Hepatocyte (in vitro differentiated cells): ENCODE data around the gene FNDC7. TPM values are rescaled to one million over a fixed set of nuclear protein-coding genes. Genes with fewer than 3 reads are reported as not detected.

Experiments used
- DNase-seq: peaks from one replicate; pipeline ENCODE4 v3.0.0-alpha.2; 2016; ENCODE audit warnings: low spot score
- H2AFZ ChIP-seq: fragments of 200-600 bp; sonication (generic); 2 replicates; pipeline ENCODE4 v1.6.0; 2016; ENCODE audit warnings: antibody characterized with exemption, mild to moderate bottlenecking
- H3K27ac ChIP-seq: fragments of 200-600 bp; sonication (generic); 2 replicates; pipeline ENCODE4 v1.5.1; 2016; ENCODE audit warnings: mild to moderate bottlenecking
- H3K27me3 ChIP-seq: fragments of 200-600 bp; sonication (generic); 2 replicates; pipeline ENCODE4 v1.6.1; 2016
- H3K36me3 ChIP-seq: fragments of 200-600 bp; sonication (generic); replicated peaks from 2 replicates; pipeline ENCODE4 v1.5.1; 2016; ENCODE audit warnings: low read depth; ENCODE audit not compliant: insufficient read depth
- H3K4me1 ChIP-seq: fragments of 200-600 bp; sonication (generic); 2 replicates; pipeline ENCODE4 v1.5.1; 2016; ENCODE audit warnings: mild to moderate bottlenecking, moderate library complexity; ENCODE audit not compliant: insufficient read depth
- H3K4me2 ChIP-seq: fragments of 200-600 bp; sonication (generic); 2 replicates; pipeline ENCODE4 v1.6.0; 2016
- H3K4me3 ChIP-seq: fragments of 200-600 bp; sonication (generic); 2 replicates; pipeline ENCODE4 v1.5.1; 2016; ENCODE audit warnings: mild to moderate bottlenecking
- H3K79me2 ChIP-seq: fragments of 200-600 bp; sonication (generic); 2 replicates; pipeline ENCODE4 v1.6.0; 2017; ENCODE audit warnings: mild to moderate bottlenecking
- H3K9me2 ChIP-seq: fragments of 200-600 bp; sonication (generic); replicated peaks from 2 replicates; pipeline ENCODE4 v1.6.0; 2017; ENCODE audit warnings: mild to moderate bottlenecking; ENCODE audit not compliant: insufficient read depth
- H3K9me3 ChIP-seq: fragments of 200-600 bp; sonication (generic); 2 replicates; pipeline ENCODE4 v1.5.1; 2016; ENCODE audit warnings: low read depth, mild to moderate bottlenecking
- H4K20me1 ChIP-seq: fragments of 200-600 bp; sonication (generic); 2 replicates; pipeline ENCODE4 v1.6.0; 2016; ENCODE audit warnings: mild to moderate bottlenecking; ENCODE audit not compliant: insufficient read depth, poor library complexity, severe bottlenecking
- EZH2 ChIP-seq: fragments of 200-600 bp; sonication (generic); IDR thresholded peaks from 2 replicates; pipeline ENCODE4 v1.6.1; 2016; ENCODE audit warnings: antibody characterized with exemption, mild to moderate bottlenecking, borderline replicate concordance
- WGBS: methylation state at CpG from one replicate; pipeline ENCODE4 v1.1.6; 2016; ENCODE audit warnings: low lambda C conversion rate; ENCODE audit errors: missing lambda C conversion rate; 5-methylcytosine and 5-hydroxymethylcytosine counted together
- polyA plus RNA-seq: library from polyadenylated mRNA; unstranded; fragments of >200 nt; fragmentation: Nextera tagmentation; extraction: Ambion mirVana; gene quantifications from 2 replicates; pipeline ENCODE4 v1.2.1, GENCODE V29; 2016
- total RNA-seq: library from RNA; depleted of rRNA; stranded (reverse); fragments of >200 nt; gene quantifications from 2 replicates; pipeline ENCODE4 v1.2.3, GENCODE V29; 2014
- TF ChIP-seq, protein P1 (sequence below): fragments of 200-600 bp; sonication (generic); IDR thresholded peaks from 2 replicates; pipeline ENCODE4 v1.5.1; 2016; ENCODE audit warnings: antibody characterized with exemption, mild to moderate bottlenecking; ENCODE audit not compliant: poor library complexity

The FNDC7 gene
- total and polyA plus RNA-seq, 2 experiments from 2014 or later: not detected

DNA sequence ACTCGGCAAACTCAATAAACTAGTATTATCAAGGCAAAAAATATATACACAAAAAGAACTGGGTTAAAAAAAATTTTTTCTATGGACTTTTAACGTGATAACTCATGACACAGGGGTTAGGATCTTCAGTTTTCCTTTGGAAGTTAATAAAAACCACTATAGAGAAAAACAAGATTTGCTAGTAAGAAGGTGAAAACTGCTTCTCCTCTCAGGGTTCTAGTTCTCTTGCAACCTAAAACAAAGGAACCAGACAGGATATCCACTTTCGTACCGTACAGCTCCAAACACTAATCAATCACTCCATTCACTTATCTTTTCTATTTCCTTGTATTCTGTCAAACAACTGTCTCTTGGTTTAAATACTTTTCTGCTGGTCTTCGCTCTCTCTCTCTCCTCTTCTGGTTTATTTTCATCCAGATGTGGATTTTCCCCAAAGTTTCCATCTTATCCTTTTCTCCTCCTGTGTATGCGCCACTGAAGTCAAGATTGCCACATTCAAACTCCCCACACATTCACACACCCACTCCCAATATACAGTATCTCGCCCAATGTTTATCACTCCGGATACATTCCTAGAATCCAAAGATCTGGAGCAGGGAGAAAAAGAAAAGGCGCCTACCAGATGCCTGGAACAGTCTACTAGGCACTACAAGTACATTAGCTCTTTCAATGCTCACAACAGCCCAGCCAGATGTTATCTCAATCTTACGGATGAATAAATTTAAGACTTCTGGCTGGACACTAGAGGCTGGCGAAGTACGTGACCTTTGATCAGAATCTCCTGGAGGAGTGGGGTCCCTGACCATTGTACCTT is 21.4 kb upstream of the FNDC7 start:
- H3K36me3 ChIP-seq: no peaks in the 10 kb centered on the region
- peak overlapping the region; percentile 96 for H3K27ac ChIP-seq
- peaks cover 51% of the 10 kb centered on the region for H3K79me2 ChIP-seq
- TF ChIP-seq, protein P1, sequence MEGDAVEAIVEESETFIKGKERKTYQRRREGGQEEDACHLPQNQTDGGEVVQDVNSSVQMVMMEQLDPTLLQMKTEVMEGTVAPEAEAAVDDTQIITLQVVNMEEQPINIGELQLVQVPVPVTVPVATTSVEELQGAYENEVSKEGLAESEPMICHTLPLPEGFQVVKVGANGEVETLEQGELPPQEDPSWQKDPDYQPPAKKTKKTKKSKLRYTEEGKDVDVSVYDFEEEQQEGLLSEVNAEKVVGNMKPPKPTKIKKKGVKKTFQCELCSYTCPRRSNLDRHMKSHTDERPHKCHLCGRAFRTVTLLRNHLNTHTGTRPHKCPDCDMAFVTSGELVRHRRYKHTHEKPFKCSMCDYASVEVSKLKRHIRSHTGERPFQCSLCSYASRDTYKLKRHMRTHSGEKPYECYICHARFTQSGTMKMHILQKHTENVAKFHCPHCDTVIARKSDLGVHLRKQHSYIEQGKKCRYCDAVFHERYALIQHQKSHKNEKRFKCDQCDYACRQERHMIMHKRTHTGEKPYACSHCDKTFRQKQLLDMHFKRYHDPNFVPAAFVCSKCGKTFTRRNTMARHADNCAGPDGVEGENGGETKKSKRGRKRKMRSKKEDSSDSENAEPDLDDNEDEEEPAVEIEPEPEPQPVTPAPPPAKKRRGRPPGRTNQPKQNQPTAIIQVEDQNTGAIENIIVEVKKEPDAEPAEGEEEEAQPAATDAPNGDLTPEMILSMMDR: no peak
- no peak for TF ChIP-seq EZH2
- DNase-seq: no peak
- H4K20me1 ChIP-seq: peaks cover 29% of the 10 kb centered on the region
- no peaks in the 10 kb centered on the region for H3K9me2 ChIP-seq
- H3K4me2 ChIP-seq: peak overlapping the region; percentile 88
- peak overlapping the region; percentile 76 for H3K4me3 ChIP-seq
- 35% methylated on average over 12 of the region's 12 CpGs for WGBS
- no peaks in the 10 kb centered on the region for H3K9me3 ChIP-seq
- H3K4me1 ChIP-seq: peaks cover 20% of the 10 kb centered on the region
- H3K27me3 ChIP-seq: no peaks in the 10 kb centered on the region
- peak overlapping the region; percentile 72 for H2AFZ ChIP-seq

DNA sequence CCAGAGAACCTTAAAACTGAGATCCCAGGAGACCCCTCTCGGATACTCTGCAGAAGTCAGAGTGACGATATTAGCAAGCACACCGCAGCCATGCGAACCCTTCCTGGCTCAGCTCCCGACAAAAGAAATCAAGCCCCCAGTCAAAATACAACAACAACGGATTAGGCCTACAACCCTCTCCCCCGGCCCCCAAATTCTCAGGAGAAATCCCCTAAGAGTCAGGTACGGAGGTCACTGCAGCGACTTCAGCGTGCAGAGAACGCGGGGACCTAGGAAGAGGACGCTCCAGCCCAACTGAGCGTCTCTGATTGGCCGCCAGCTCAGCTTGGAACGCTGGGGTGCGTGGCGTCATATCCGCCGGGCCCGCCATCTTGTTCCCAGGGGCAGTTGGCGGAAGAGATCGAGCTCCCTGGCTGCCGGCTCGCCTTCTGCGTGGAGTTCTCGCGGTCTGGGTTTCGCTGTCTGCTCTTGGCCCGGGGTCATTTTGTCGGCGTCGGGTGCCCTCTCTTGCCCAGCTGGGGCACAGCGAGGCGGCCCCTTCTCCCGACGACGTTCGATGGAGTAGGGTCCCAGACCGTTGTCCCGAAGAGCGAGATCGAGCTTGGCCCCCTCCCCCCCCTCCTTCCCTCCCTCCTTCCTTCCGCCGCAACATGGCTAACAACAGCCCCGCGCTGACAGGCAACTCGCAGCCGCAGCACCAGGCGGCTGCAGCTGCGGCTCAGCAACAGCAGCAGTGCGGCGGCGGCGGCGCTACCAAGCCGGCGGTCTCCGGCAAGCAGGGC is 20.6 kb upstream of the FNDC7 start, which contains the start of gene PRPF38B:
TSS of gene PRPF38B (plus strand) at position 369 of the 782 bp plus-strand sequence. CDS start at position 651, 282 bp downstream.
- Histone ChIP-seq H3K27ac (peak within 1 kb of the TSS; percentile 96), H3K4me3 (peak within 1 kb of the TSS; percentile 76), H3K4me2 (peak within 1 kb of the TSS; percentile 92), H3K27me3 (no peaks in the 10 kb centered on the region), H3K36me3 (no peaks in the 10 kb centered on the region), H3K9me3 (no peaks in the 10 kb centered on the region), H3K79me2 (peaks cover 56% of the 10 kb centered on the region), H3K4me1 (peaks cover 20% of the 10 kb centered on the region), H2AFZ (peak within 1 kb of the TSS; percentile 72), H4K20me1 (peaks cover 33% of the 10 kb centered on the region), H3K9me2 (no peaks in the 10 kb centered on the region)
- peak; percentile 95 for DNase-seq
- under 1% methylated on average over 52 of the region's 59 CpGs for WGBS
- TF ChIP-seq EZH2: no peak
- TF ChIP-seq, protein P1: peak; percentile 2

DNA sequence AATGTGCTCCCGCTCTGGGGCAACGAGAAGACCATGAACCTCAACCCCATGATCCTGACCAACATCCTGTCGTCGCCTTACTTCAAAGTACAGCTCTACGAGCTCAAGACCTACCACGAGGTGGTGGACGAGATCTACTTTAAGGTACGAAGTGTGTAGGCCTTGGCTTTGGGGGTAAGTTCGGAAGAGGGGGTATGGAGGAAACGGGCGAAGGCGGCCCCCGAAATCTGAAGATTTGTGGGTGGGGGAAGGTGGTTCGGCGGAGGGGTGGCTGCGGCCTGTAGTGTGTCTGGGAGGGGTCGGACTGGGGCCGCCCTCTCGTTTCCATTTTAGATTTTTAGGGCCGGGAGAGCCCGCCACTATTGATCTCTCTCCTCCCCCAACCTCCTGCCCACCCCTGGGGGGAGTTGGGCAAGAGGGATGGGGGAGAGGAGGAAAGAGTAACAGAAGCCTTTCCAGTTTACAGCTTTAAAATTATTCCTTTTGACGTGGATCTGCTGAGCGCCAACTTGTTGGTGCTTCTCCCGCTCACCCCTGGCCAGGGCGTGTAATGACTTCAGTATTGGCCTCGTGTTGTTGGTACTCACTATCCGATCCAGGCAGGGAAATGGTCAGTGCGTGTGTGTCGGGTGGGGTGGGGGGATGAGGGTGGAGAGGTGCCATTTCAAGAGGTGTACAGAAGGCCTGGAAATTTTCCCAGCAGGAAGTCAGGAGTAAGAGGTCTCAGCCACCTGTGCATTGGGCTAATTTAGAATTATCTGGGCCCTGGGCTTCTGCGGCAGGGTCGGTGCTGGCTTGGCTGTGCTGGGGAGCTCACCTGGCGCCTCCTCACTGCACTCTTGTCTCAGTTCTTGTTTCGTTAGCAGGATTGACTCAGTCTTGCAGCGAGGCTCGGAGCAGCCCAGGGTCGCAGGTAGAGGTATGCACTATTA is 19.7 kb upstream of the FNDC7 start:
- H3K27ac ChIP-seq: peak overlapping the region; percentile 96
- peaks cover 20% of the 10 kb centered on the region for H3K4me1 ChIP-seq
- peak overlapping the region; percentile 92 for H3K4me2 ChIP-seq
- H4K20me1 ChIP-seq: peaks cover 33% of the 10 kb centered on the region
- peak overlapping the region; percentile 5 for H2AFZ ChIP-seq
- H3K36me3 ChIP-seq: no peaks in the 10 kb centered on the region
- under 1% methylated on average over 35 of the region's 36 CpGs for WGBS
- no peaks in the 10 kb centered on the region for H3K27me3 ChIP-seq
- no peaks in the 10 kb centered on the region for H3K9me3 ChIP-seq
- H3K9me2 ChIP-seq: no peaks in the 10 kb centered on the region
- peak overlapping the region; percentile 76 for H3K4me3 ChIP-seq
- peaks cover 60% of the 10 kb centered on the region for H3K79me2 ChIP-seq
- TF ChIP-seq, protein P1: peak; percentile 51
- TF ChIP-seq EZH2: no peak
- DNase-seq: peak; percentile 76
